Endothelial cell of hepatic sinusoid (primary cell): Measurements from ENCODE around the gene ALKBH6.
"Not testable (repeated sequence)": the region's sequence is repeated elsewhere in the genome, so short reads cannot be mapped to it uniquely, and the experiment has no call there.

Source experiments
- in situ Hi-C: cut with HindIII; loops from 2 replicates; pipeline ENCODE4 v1.10.0; 2017; ENCODE audit warnings: low sequenced_read_pairs

ALKBH6 gene

GRCh38 chr19:36014012-36014924, at the start of gene ALKBH6:
TSS of gene ALKBH6 (minus strand) at chr19:36014213. CDS start at chr19:36013397, 816 bp downstream.
- in situ Hi-C loops = no loop called here

- in situ Hi-C loops = no loop called here
Measured at GRCh38 chr19:36061367-36061766, 47.4 kb upstream of the ALKBH6 start.

GRCh38 chr19:36060430-36060829, 46.4 kb upstream of the ALKBH6 start:
- in situ Hi-C loops = no loop called here

- in situ Hi-C loops = no loop called here
Measured at GRCh38 chr19:36059180-36059910, 45.3 kb upstream of the ALKBH6 start.

GRCh38 chr19:36058481-36059179, 44.6 kb upstream of the ALKBH6 start:
- in situ Hi-C loops = no loop called here

- in situ Hi-C loops = no loop called here
Measured at GRCh38 chr19:36054733-36055686, 41.0 kb upstream of the ALKBH6 start, which contains the start of gene WDR62. TSS of gene WDR62 (plus strand) at chr19:36054897. CDS start at chr19:36054972, 75 bp downstream.

- in situ Hi-C loops = no loop called here
Measured at GRCh38 chr19:36054119-36054732, 40.2 kb upstream of the ALKBH6 start, which contains the start of gene THAP8. TSS of gene THAP8 (minus strand) at chr19:36054285. CDS start at chr19:36054217, 68 bp downstream.

- in situ Hi-C loops = no loop called here
Measured at GRCh38 chr19:36051637-36052036, 37.6 kb upstream of the ALKBH6 start.

GRCh38 chr19:36051236-36051635, 37.2 kb upstream of the ALKBH6 start:
- in situ Hi-C loops = no loop called here

- in situ Hi-C loops = no loop called here
Measured at GRCh38 chr19:36049080-36049698, 35.2 kb upstream of the ALKBH6 start.

GRCh38 chr19:36047835-36048234, 33.8 kb upstream of the ALKBH6 start:
- in situ Hi-C loops = no loop called here

- in situ Hi-C loops = no loop called here
Measured at GRCh38 chr19:36046443-36047050, 32.5 kb upstream of the ALKBH6 start.

GRCh38 chr19:36043952-36044351, 29.9 kb upstream of the ALKBH6 start:
- in situ Hi-C loops = no loop called here

GRCh38 chr19:36041831-36042230, 27.8 kb upstream of the ALKBH6 start:
- in situ Hi-C loops = no loop called here

GRCh38 chr19:36041092-36041491, 27.1 kb upstream of the ALKBH6 start:
- in situ Hi-C loops = not testable (repeated sequence)

GRCh38 chr19:36040495-36040894, 26.5 kb upstream of the ALKBH6 start:
- in situ Hi-C loops = no loop called here

- in situ Hi-C loops = no loop called here
Measured at GRCh38 chr19:36032251-36033104, 18.5 kb upstream of the ALKBH6 start, which contains the start of gene CLIP3. TSS of gene CLIP3 (minus strand) at chr19:36032873. CDS start at chr19:36032357, 516 bp downstream.

- in situ Hi-C loops = no loop called here
Measured at GRCh38 chr19:36031308-36031707, 17.3 kb upstream of the ALKBH6 start.
